Neural cell (in vitro differentiated cells): ENCODE results near the gene GNG7. TPM values are rescaled to one million over a fixed set of nuclear protein-coding genes. Genes with fewer than 3 reads are reported as not detected.

Experiments
- H2AFZ ChIP-seq: fragments of 200-600, 300-800 bp; sonication (generic), shearing (Covaris generic); 2 replicates; pipeline ENCODE4 v1.6.0; 2014; ENCODE audit warnings: low read depth, mild to moderate bottlenecking, antibody characterized with exemption, low read length, moderate library complexity
- H3F3A ChIP-seq: fragments of 200-600 bp; shearing (Covaris generic); 2 replicates; pipeline ENCODE4 v1.6.1; 2016; ENCODE audit warnings: mild to moderate bottlenecking, moderate library complexity, mixed read lengths, antibody characterized with exemption, low read length; ENCODE audit not compliant: insufficient read depth, poor library complexity, severe bottlenecking
- H3K27ac ChIP-seq: fragments of 200-600, 300-800 bp; sonication (generic), shearing (Covaris generic); 2 replicates; pipeline ENCODE4 v1.5.1; 2014; ENCODE audit warnings: mild to moderate bottlenecking, low read length, moderate library complexity
- H3K27me3 ChIP-seq: fragments of 300-800, 200-600 bp; sonication (generic), shearing (Covaris generic); 2 replicates; pipeline ENCODE4 v1.6.0; 2014; ENCODE audit warnings: mild to moderate bottlenecking, low read depth, low read length, moderate library complexity; ENCODE audit not compliant: insufficient read depth
- H3K36me3 ChIP-seq: fragments of 300-800, 200-600 bp; sonication (generic), shearing (Covaris generic); 2 replicates; pipeline ENCODE4 v1.5.1; 2014; ENCODE audit warnings: mild to moderate bottlenecking, antibody characterized with exemption, low read length, moderate library complexity; ENCODE audit not compliant: insufficient read depth
- H3K4me2 ChIP-seq: fragments of 300-800, 200-600 bp; sonication (generic), shearing (Covaris generic); 2 replicates; pipeline ENCODE4 v1.6.0; 2014; ENCODE audit warnings: mild to moderate bottlenecking, low read length
- H3K4me3 ChIP-seq: fragments of 300-800, 200-600 bp; sonication (generic), shearing (Covaris generic); 2 replicates; pipeline ENCODE4 v1.5.1; 2014; ENCODE audit warnings: mild to moderate bottlenecking, low read length, moderate library complexity
- H3K79me2 ChIP-seq: fragments of 200-600 bp; shearing (Covaris generic); replicated peaks from 2 replicates; pipeline ENCODE4 v1.6.0; 2014; ENCODE audit warnings: mild to moderate bottlenecking, low read length, moderate library complexity; ENCODE audit not compliant: insufficient read depth
- H3K9ac ChIP-seq: fragments of 300-800, 200-600 bp; sonication (generic), shearing (Covaris generic); 2 replicates; pipeline ENCODE4 v1.6.1; 2016; ENCODE audit warnings: mild to moderate bottlenecking, low read length, mixed read lengths
- H3K9me2 ChIP-seq: fragments of 200-600 bp; shearing (Covaris generic); 2 replicates; pipeline ENCODE4 v1.6.1; 2016; ENCODE audit warnings: mild to moderate bottlenecking, low read length, mixed read lengths; ENCODE audit not compliant: insufficient read depth
- H3K9me3 ChIP-seq: fragments of 200-600, 300-800 bp; sonication (generic), shearing (Covaris generic); 2 replicates; pipeline ENCODE4 v1.6.1; 2016; ENCODE audit warnings: mild to moderate bottlenecking, mixed run types, low read length, moderate library complexity, mixed read lengths
- H4K20me1 ChIP-seq: fragments of 200-600 bp; shearing (Covaris generic); 2 replicates; pipeline ENCODE4 v1.6.1; 2016; ENCODE audit warnings: mild to moderate bottlenecking, mixed run types; ENCODE audit not compliant: insufficient read depth
- EP300 ChIP-seq: fragments of 450-650 bp; conservative IDR thresholded peaks from 2 replicates; pipeline ENCODE4 v1.6.1; 2014; ENCODE audit warnings: antibody characterized with exemption, mild to moderate bottlenecking, moderate library complexity; ENCODE audit not compliant: poor library complexity, severe bottlenecking
- EZH2 ChIP-seq: fragments of 200-600, 300-800 bp; shearing (Covaris generic), sonication (generic); IDR thresholded peaks from 2 replicates; pipeline ENCODE4 v1.6.1; 2014; ENCODE audit warnings: antibody characterized with exemption, low read length, borderline replicate concordance, mild to moderate bottlenecking; ENCODE audit not compliant: insufficient read depth, poor library complexity, severe bottlenecking
- MXI1 ChIP-seq: fragments of 450-650 bp; conservative IDR thresholded peaks from 2 replicates; pipeline ENCODE4 v1.6.1; 2014; ENCODE audit warnings: antibody characterized with exemption, mild to moderate bottlenecking; ENCODE audit not compliant: poor library complexity, severe bottlenecking
- POLR2AphosphoS5 ChIP-seq: IDR thresholded peaks from 2 replicates; pipeline ENCODE4 v1.6.1; 2012
- RAD21 ChIP-seq: fragments of 450-650 bp; conservative IDR thresholded peaks from 2 replicates; pipeline ENCODE4 v1.6.1; 2014; ENCODE audit warnings: antibody characterized with exemption, mild to moderate bottlenecking, moderate library complexity
- SMC3 ChIP-seq: fragments of 450-650 bp; conservative IDR thresholded peaks from 2 replicates; pipeline ENCODE4 v1.6.1; 2014; ENCODE audit warnings: antibody characterized with exemption, mild to moderate bottlenecking, moderate library complexity; ENCODE audit not compliant: poor library complexity
- TAF1 ChIP-seq: IDR thresholded peaks from 2 replicates; pipeline ENCODE4 v1.6.1; 2012; ENCODE audit warnings: low read depth
- polyA plus RNA-seq: library from polyadenylated mRNA; depleted of rRNA; stranded (reverse); fragments of >200 nt; gene quantifications from 2 replicates; pipeline ENCODE4 v1.2.3, GENCODE V29; 2014
- TF ChIP-seq, protein P1 (sequence below): fragments of 450-650 bp; IDR thresholded peaks from 2 replicates; pipeline ENCODE4 v1.5.1; 2014; ENCODE audit warnings: antibody characterized with exemption, mild to moderate bottlenecking, moderate library complexity; ENCODE audit not compliant: poor library complexity, severe bottlenecking
- TF ChIP-seq, protein P2 (sequence below): IDR thresholded peaks from 2 replicates; pipeline ENCODE4 v1.6.1; 2012; ENCODE audit warnings: borderline replicate concordance

GNG7 gene
- polyA plus RNA-seq, 1 donor from 2014 or later = 3.0 TPM

DNA sequence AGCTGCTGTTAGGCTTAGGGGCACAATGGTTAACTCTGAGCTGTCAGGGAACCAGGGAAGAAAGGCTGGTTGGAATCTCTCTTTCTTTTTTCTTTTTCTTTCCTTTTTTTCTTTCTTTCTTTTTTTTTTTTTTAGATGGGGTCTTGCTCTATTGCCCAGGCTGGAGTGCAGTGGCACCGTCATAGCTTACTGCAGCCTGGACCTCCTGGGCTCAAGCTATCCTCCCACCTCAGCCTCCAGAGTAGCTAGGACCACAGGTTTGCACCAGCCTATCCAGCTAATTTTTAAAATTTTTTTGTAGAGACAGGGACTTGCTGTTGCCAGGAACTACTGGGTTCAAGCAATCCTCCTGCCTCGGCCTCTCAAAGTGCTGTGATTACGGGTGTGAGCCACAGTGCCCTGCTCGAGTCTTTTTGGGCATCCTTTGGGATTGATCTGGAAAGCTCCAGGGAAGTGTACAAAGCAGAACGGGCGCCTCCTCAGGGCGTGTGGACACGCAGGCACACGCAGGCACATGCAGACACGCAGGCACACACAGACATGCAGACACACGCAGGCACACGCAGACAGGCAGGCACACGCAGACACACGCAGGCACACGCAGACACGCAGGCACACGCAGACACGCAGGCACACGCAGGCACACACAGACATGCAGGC lies 127.4 kb downstream of the GNG7 start:
- Histone ChIP-seq H2AFZ (no peak overlapping the region), H3K9ac (no peak overlapping the region), H3K9me2 (no peaks in the 10 kb centered on the region), H3K27ac (no peak overlapping the region), H3K4me2 (no peak overlapping the region), H3K79me2 (no peaks in the 10 kb centered on the region), H3K4me3 (no peak overlapping the region), H3F3A (no peaks in the 10 kb centered on the region), H3K36me3 (no peaks in the 10 kb centered on the region), H4K20me1 (no peaks in the 10 kb centered on the region), H3K9me3 (no peaks in the 10 kb centered on the region), H3K27me3 (peaks cover 14% of the 10 kb centered on the region)
- TF ChIP-seq, protein P1, sequence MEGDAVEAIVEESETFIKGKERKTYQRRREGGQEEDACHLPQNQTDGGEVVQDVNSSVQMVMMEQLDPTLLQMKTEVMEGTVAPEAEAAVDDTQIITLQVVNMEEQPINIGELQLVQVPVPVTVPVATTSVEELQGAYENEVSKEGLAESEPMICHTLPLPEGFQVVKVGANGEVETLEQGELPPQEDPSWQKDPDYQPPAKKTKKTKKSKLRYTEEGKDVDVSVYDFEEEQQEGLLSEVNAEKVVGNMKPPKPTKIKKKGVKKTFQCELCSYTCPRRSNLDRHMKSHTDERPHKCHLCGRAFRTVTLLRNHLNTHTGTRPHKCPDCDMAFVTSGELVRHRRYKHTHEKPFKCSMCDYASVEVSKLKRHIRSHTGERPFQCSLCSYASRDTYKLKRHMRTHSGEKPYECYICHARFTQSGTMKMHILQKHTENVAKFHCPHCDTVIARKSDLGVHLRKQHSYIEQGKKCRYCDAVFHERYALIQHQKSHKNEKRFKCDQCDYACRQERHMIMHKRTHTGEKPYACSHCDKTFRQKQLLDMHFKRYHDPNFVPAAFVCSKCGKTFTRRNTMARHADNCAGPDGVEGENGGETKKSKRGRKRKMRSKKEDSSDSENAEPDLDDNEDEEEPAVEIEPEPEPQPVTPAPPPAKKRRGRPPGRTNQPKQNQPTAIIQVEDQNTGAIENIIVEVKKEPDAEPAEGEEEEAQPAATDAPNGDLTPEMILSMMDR = no peak
- TF ChIP-seq POLR2AphosphoS5 (no peak), SMC3 (no peak), RAD21 (no peak), EP300 (no peak), MXI1 (no peak), TAF1 (no peak), EZH2 (no peak)
- TF ChIP-seq, protein P2, sequence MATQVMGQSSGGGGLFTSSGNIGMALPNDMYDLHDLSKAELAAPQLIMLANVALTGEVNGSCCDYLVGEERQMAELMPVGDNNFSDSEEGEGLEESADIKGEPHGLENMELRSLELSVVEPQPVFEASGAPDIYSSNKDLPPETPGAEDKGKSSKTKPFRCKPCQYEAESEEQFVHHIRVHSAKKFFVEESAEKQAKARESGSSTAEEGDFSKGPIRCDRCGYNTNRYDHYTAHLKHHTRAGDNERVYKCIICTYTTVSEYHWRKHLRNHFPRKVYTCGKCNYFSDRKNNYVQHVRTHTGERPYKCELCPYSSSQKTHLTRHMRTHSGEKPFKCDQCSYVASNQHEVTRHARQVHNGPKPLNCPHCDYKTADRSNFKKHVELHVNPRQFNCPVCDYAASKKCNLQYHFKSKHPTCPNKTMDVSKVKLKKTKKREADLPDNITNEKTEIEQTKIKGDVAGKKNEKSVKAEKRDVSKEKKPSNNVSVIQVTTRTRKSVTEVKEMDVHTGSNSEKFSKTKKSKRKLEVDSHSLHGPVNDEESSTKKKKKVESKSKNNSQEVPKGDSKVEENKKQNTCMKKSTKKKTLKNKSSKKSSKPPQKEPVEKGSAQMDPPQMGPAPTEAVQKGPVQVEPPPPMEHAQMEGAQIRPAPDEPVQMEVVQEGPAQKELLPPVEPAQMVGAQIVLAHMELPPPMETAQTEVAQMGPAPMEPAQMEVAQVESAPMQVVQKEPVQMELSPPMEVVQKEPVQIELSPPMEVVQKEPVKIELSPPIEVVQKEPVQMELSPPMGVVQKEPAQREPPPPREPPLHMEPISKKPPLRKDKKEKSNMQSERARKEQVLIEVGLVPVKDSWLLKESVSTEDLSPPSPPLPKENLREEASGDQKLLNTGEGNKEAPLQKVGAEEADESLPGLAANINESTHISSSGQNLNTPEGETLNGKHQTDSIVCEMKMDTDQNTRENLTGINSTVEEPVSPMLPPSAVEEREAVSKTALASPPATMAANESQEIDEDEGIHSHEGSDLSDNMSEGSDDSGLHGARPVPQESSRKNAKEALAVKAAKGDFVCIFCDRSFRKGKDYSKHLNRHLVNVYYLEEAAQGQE = no peak

DNA sequence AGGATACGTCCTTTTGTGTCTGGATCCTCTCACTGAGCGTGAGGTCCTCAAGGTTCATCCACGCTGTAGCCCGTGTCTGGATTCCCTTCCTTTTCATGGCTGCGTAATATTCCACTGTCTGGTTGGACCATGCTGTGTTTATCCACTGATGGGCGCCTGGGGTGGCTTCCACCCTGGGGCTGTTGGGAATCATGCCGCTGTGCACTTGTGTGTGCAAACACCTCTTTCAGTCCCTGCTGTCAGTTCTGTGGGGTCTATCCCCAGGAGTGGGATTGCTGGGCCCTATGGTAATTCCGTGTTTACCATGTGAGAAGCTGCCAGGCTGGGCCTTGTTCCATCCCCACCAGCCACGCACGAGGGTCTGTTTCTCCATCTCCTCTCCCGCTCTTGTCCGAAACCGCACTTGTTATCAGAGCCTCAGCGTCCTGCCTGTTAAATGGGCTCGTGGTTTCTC lies 128.0 kb downstream of the GNG7 start:
- no peak overlapping the region for H2AFZ ChIP-seq
- no peak overlapping the region for H3K4me3 ChIP-seq
- H3K79me2 ChIP-seq = no peaks in the 10 kb centered on the region
- H4K20me1 ChIP-seq = no peaks in the 10 kb centered on the region
- no peaks in the 10 kb centered on the region for H3K36me3 ChIP-seq
- no peak for TF ChIP-seq TAF1
- TF ChIP-seq, protein P2 = no peak
- TF ChIP-seq RAD21 = no peak
- TF ChIP-seq MXI1 = no peak
- TF ChIP-seq SMC3 = no peak
- TF ChIP-seq, protein P1 = no peak
- no peak for TF ChIP-seq EZH2
- no peak for TF ChIP-seq POLR2AphosphoS5
- no peak for TF ChIP-seq EP300
- H3K27ac ChIP-seq = no peak overlapping the region
- no peaks in the 10 kb centered on the region for H3F3A ChIP-seq
- no peaks in the 10 kb centered on the region for H3K9me3 ChIP-seq
- H3K27me3 ChIP-seq = peaks cover 11% of the 10 kb centered on the region
- no peak overlapping the region for H3K4me2 ChIP-seq
- no peaks in the 10 kb centered on the region for H3K9me2 ChIP-seq
- no peak overlapping the region for H3K9ac ChIP-seq
